GM18951 (cell line): ENCODE results near the gene KATNB1.
"Not testable (repeated sequence)": the region's sequence is repeated elsewhere in the genome, so short reads cannot be mapped to it uniquely, and the experiment has no call there.

Experiments
- POLR2A ChIP-seq: IDR thresholded peaks from 4 replicates; pipeline ENCODE4 v1.6.1; 2011; ENCODE audit warnings: mild to moderate bottlenecking; ENCODE audit not compliant: insufficient read length, insufficient read depth; ENCODE audit errors: extremely low read depth
- in situ Hi-C: fragments of 300-500 bp; cut with MboI; formaldehyde crosslinking; loops from one replicate; pipeline ENCODE4 v1.12.0; 2022; ENCODE audit warnings: low sequenced_read_pairs, mixed read lengths, inconsistent platforms; ENCODE audit not compliant: unreplicated experiment

Gene KATNB1

GRCh38 chr16:57706717-57707116 is 28.9 kb upstream of the KATNB1 start:
- no peak for TF ChIP-seq POLR2A
- in situ Hi-C loops = no loop called here

- in situ Hi-C loops = no loop called here
- TF ChIP-seq POLR2A = no peak
These were observed 28.2 kb upstream of the KATNB1 start for GRCh38 chr16:57707331-57707730.

GRCh38 chr16:57708168-57708567 is 27.4 kb upstream of the KATNB1 start:
- TF ChIP-seq POLR2A = no peak
- in situ Hi-C loops = no loop called here

- no peak for TF ChIP-seq POLR2A
- in situ Hi-C loops = no loop called here
These were observed 25.9 kb upstream of the KATNB1 start for GRCh38 chr16:57709663-57710062.

- no peak for TF ChIP-seq POLR2A
- in situ Hi-C loops = no loop called here
These were observed 24.2 kb upstream of the KATNB1 start for GRCh38 chr16:57711346-57711745.

GRCh38 chr16:57711993-57712392 is 23.6 kb upstream of the KATNB1 start:
- TF ChIP-seq POLR2A = no peak
- in situ Hi-C loops = no loop called here

GRCh38 chr16:57712569-57712968 is 23.0 kb upstream of the KATNB1 start:
- in situ Hi-C loops = not testable (repeated sequence)

GRCh38 chr16:57713596-57713995 is 22.0 kb upstream of the KATNB1 start:
- no peak for TF ChIP-seq POLR2A
- in situ Hi-C loops = no loop called here

- in situ Hi-C loops = no loop called here
- no peak for TF ChIP-seq POLR2A
These were observed 21.5 kb upstream of the KATNB1 start for GRCh38 chr16:57714047-57714446.

GRCh38 chr16:57720142-57720575 is 15.4 kb upstream of the KATNB1 start:
- in situ Hi-C loops = no loop called here
- TF ChIP-seq POLR2A = no peak

- no peak for TF ChIP-seq POLR2A
- in situ Hi-C loops = no loop called here
These were observed 14.0 kb upstream of the KATNB1 start for GRCh38 chr16:57721356-57722209.

GRCh38 chr16:57722210-57722499 is 13.4 kb upstream of the KATNB1 start:
- in situ Hi-C loops = no loop called here
- no peak for TF ChIP-seq POLR2A

GRCh38 chr16:57722651-57723050 is 12.9 kb upstream of the KATNB1 start:
- no peak for TF ChIP-seq POLR2A
- in situ Hi-C loops = no loop called here

- TF ChIP-seq POLR2A = no peak
- in situ Hi-C loops = no loop called here
These were observed 12.4 kb upstream of the KATNB1 start for GRCh38 chr16:57723170-57723569.

- in situ Hi-C loops = no loop called here
- no peak for TF ChIP-seq POLR2A
These were observed 11.0 kb upstream of the KATNB1 start for GRCh38 chr16:57724531-57724930.
